Right lobe of liver (tissue), 6 donors: ENCODE results near the gene APOA1. TPM values are rescaled to one million over a fixed set of nuclear protein-coding genes. Genes with fewer than 3 reads are reported as not detected.

ENCODE experiments used
- ATAC-seq, 4 donors: fragments of 200-7000 bp; cut with Tn5 transposase; one replicate each; pipeline ENCODE4 v1.9.1; 2020; ENCODE audit warnings: mild to moderate bottlenecking in 4 of 4, moderate library complexity in 4 of 4
- DNase-seq, 3 donors: peaks; one replicate each; pipeline ENCODE4 v3.0.0-alpha.2; 2020
- H3K27ac ChIP-seq, 3 donors: fragments of 200-600 bp; one replicate each; pipeline ENCODE4 v1.8.0; 2022
- H3K27me3 ChIP-seq, 2 donors: fragments of 200-600 bp; one replicate each; pipeline ENCODE4 v1.8.0; 2022
- H3K36me3 ChIP-seq, 4 donors: fragments of 200-600 bp; sonication (generic) in 1 of 4; one replicate each; pipeline versions ENCODE4 v1.5.1 to v1.8.0; 2017 to 2022; ENCODE audit warnings: control low read depth in 1 of 4
- H3K4me1 ChIP-seq, 4 donors: fragments of 200-600 bp; sonication (generic) in 1 of 4; one replicate each; pipeline versions ENCODE4 v1.5.1 to v1.8.0; 2017 to 2022; ENCODE audit warnings: control low read depth in 1 of 4
- H3K4me3 ChIP-seq, 3 donors: fragments of 200-600 bp; one replicate each; pipeline ENCODE4 v1.8.0; 2022
- H3K9me3 ChIP-seq, 4 donors: fragments of 200-600 bp; sonication (generic) in 1 of 4; one replicate each; pipeline versions ENCODE4 v1.5.1 to v1.8.0; 2017 to 2022; ENCODE audit warnings: control low read depth in 1 of 4
- CTCF ChIP-seq, 4 donors: fragments of 200-600 bp in 3 of 4; fragments of 450-650 bp in 1 of 4; IDR thresholded peaks; one replicate each; pipeline versions ENCODE4 v1.5.1 to v1.8.0; 2016 to 2022; ENCODE audit warnings: antibody characterized with exemption in 4 of 4, mild to moderate bottlenecking in 2 of 4
- POLR2A ChIP-seq: fragments of 450-650 bp; IDR thresholded peaks from one replicate; pipeline ENCODE4 v1.6.1; 2017; ENCODE audit warnings: antibody characterized with exemption, mild to moderate bottlenecking
- WGBS: methylation state at CpG from one replicate; pipeline ENCODE4 v1.1.6; 2018; ENCODE audit warnings: low coverage, low lambda C conversion rate; ENCODE audit not compliant: insufficient coverage; ENCODE audit errors: missing lambda C conversion rate; 5-methylcytosine and 5-hydroxymethylcytosine counted together
- intact Hi-C, 2 donors: fragments of 100-400 bp; cut with DNase I; formaldehyde crosslinking; loops; one replicate each; pipeline versions ENCODE4 v1.11.2 to v1.14.1; 2022
- total RNA-seq, 6 experiments: library from RNA; depleted of rRNA in 2 of 6; stranded (reverse); fragments of >200 nt in 2 of 6; fragmentation: NEBNext Ultra II Directional in 3 of 6; extraction: Animal tissue kit (Norgen Biotek cat#: 25700) in 3 of 6; gene quantifications; one replicate each; pipeline versions ENCODE4 v1.1.0 to v1.2.4, GENCODE V29; 2016 to 2023
- donor health status: DM: no; HTN: yes; CAD: no.
- donor health status: DM: no; HTN: no; CAD: no.
- donor health status: DM: no; HTN: no; CAD: no.
- donor health status: DM: no; HTN: yes; CAD: no.
- donor health status: DM: no; HTN: yes; CAD: no.

The APOA1 gene
- total RNA-seq, 6 experiments from 2014 or later = 5,429 to 12,494 (median 8,679) TPM

- no peaks in the 10 kb centered on the region for H3K9me3 ChIP-seq
- DNase-seq (no peak), ATAC-seq (no peak)
- intact Hi-C loops = loop anchor here in 1 of 2 donors (10.0 kb wide), 1 partner anchor 234 kb away; no protein-coding TSS in a partner anchor
- peaks cover 0 to 68% (median 14%) of the 10 kb centered on the region in 4 donors for H3K36me3 ChIP-seq
- no peak overlapping the region for H3K27ac ChIP-seq
- no peak for TF ChIP-seq CTCF (IDR thresholded peaks at IDR 0.05)
- TF ChIP-seq POLR2A = no peak
- no peak overlapping the region for H3K4me3 ChIP-seq
- H3K27me3 ChIP-seq = no peaks in the 10 kb centered on the region
- H3K4me1 ChIP-seq = peaks cover 0 to 31% (median 9%) of the 10 kb centered on the region in 4 donors
- WGBS = 55% methylated on average over 3 of the region's 3 CpGs
These were observed 33.8 kb upstream of the APOA1 start for GRCh38 chr11:116871248-116871647.

GRCh38 chr11:116870054-116870453 lies 32.6 kb upstream of the APOA1 start:
- intact Hi-C loops = loop anchor here in 1 of 2 donors (10.0 kb wide), 1 partner anchor 235 kb away; no protein-coding TSS in a partner anchor
- peaks cover 0 to 38% (median 9%) of the 10 kb centered on the region in 4 donors for H3K4me1 ChIP-seq
- H3K27ac ChIP-seq = peak overlapping the region in 2 of 3 donors; percentile 27 to 48
- H3K27me3 ChIP-seq = no peaks in the 10 kb centered on the region
- no peak for TF ChIP-seq POLR2A
- no peak for DNase-seq
- H3K4me3 ChIP-seq = no peak overlapping the region
- no peaks in the 10 kb centered on the region for H3K9me3 ChIP-seq
- peak in 1 of 4 donors; percentile 24 for ATAC-seq
- peaks cover 0 to 58% (median 14%) of the 10 kb centered on the region in 4 donors for H3K36me3 ChIP-seq
- no CpG with 5 or more reads among the region's 3 CpGs for WGBS

- Histone ChIP-seq H3K36me3 (peaks cover 0 to 57% (median 14%) of the 10 kb centered on the region in 4 donors), H3K9me3 (no peaks in the 10 kb centered on the region), H3K4me1 (peaks cover 0 to 38% (median 9%) of the 10 kb centered on the region in 4 donors), H3K27me3 (no peaks in the 10 kb centered on the region), H3K27ac (peak overlapping the region in 1 of 3 donors; percentile 48), H3K4me3 (no peak overlapping the region)
- intact Hi-C loops = loop anchor here in 1 of 2 donors (10.0 kb wide), 1 partner anchor 235 kb away; no protein-coding TSS in a partner anchor
- ATAC-seq = peak; percentile 67 to 88 (median 86)
- TF ChIP-seq CTCF (IDR thresholded peaks at IDR 0.05) = no peak
- no peak for TF ChIP-seq POLR2A
- DNase-seq = no peak
- 35% methylated on average over 4 of the region's 4 CpGs for WGBS
These were observed 32.2 kb upstream of the APOA1 start for GRCh38 chr11:116869610-116870009.

GRCh38 chr11:116868066-116868465 lies 30.6 kb upstream of the APOA1 start:
- Histone ChIP-seq H3K27ac (no peak overlapping the region), H3K4me3 (no peak overlapping the region), H3K27me3 (no peaks in the 10 kb centered on the region), H3K4me1 (peaks cover 0 to 38% (median 9%) of the 10 kb centered on the region in 4 donors), H3K9me3 (no peaks in the 10 kb centered on the region), H3K36me3 (peaks cover 0 to 52% (median 16%) of the 10 kb centered on the region in 4 donors)
- intact Hi-C loops = no loop called here
- ATAC-seq (no peak), DNase-seq (no peak)
- no peak for TF ChIP-seq POLR2A
- TF ChIP-seq CTCF (IDR thresholded peaks at IDR 0.05) = no peak
- 82% methylated on average over 3 of the region's 3 CpGs for WGBS

GRCh38 chr11:116867619-116868018 lies 30.2 kb upstream of the APOA1 start:
- no peak for DNase-seq
- ATAC-seq = no peak
- H3K27me3 ChIP-seq = no peaks in the 10 kb centered on the region
- H3K4me1 ChIP-seq = peaks cover 0 to 38% (median 9%) of the 10 kb centered on the region in 4 donors
- peaks cover 0 to 50% (median 14%) of the 10 kb centered on the region in 4 donors for H3K36me3 ChIP-seq
- no peak overlapping the region for H3K27ac ChIP-seq
- no peak overlapping the region for H3K4me3 ChIP-seq
- 94% methylated on average over 3 of the region's 11 CpGs for WGBS
- intact Hi-C loops = no loop called here
- H3K9me3 ChIP-seq = no peaks in the 10 kb centered on the region
- TF ChIP-seq POLR2A (no peak), CTCF (IDR thresholded peaks at IDR 0.05) (no peak)
